ENCODE measurements around the gene MYO1E. TPM values are rescaled to one million over a fixed set of nuclear protein-coding genes. Genes with fewer than 3 reads are reported as not detected.

MYO1E gene
- total RNA-seq = 10 to 100 TPM; 66.3 to 92.0 TPM

DNA sequence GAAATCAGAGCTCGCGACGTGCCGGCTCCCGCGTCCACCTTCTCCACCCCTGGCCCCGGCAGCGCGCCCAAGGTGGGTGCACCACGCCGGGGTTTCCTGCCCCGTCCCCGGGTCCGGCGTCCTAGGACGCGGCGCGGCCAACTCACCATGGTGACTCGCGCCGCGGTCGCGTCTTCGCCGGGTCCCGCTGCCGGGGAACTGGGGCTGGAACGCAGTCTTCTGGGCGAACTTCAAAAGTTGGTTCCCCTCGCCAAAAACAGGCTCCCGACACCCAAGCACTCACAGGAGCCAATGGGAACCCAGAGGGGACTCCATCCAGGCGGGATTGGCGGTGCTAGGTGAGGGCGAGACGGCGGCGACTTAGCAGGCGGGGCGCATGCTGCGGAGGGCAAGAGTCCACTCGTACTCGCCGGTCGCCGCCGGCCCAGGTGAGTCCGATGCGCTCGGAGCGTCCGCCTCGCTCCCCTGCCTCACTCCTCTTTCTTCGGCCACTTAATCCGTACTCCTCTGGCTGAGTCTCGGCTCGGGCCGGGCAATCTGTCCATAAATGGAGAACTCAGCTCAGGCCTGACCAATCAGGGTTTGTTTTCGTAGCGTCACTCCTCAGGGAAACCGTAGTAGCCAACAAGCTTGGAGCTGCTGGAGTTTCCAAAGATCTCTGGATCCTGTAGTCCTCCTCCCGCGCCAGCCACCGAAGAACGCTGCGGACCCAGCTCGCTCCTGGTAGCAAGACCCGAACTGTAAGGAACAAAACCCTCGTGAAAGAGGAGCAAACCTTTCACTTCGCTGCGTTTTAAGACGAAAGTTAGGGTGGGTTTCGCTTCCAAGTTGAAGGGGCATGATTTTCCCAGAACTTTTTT is at the start of gene MYO1E:
MYO1E (minus strand) TSS at position 520 of the 860 bp plus-strand sequence; CDS start at position 149, 371 bp downstream.
- Histone ChIP-seq H3K27me3 (replicated peaks; ENCODE audit: insufficient read depth) (no peaks in the 10 kb centered on the region), H3K27ac (peak within 1 kb of the TSS; percentile 93 to 98), H3K4me3 (peak within 1 kb of the TSS; percentile 88 to 92), H3K36me3 (no peaks in the 10 kb centered on the region), H3K9me3 (no peaks in the 10 kb centered on the region), H3K4me1 (replicated peaks) (no peaks in the 10 kb centered on the region)
- intact Hi-C loops (cut with DNase I) = loop anchor here (5.0 kb wide), 3 partner anchors 125 to 385 kb away; partner anchors contain the start of genes BNIP2 and RNF111
- peak; percentile 97 for DNase-seq (ENCODE audit: low spot score)
- WGBS = under 1% methylated on average over 65 of the region's 74 CpGs
- TF ChIP-seq POLR2A (IDR thresholded peaks at IDR 0.05) (peak; percentile 98), POLR2AphosphoS5 (IDR thresholded peaks at IDR 0.05) (peak; percentile 98)
- TF ChIP-seq, protein P1, sequence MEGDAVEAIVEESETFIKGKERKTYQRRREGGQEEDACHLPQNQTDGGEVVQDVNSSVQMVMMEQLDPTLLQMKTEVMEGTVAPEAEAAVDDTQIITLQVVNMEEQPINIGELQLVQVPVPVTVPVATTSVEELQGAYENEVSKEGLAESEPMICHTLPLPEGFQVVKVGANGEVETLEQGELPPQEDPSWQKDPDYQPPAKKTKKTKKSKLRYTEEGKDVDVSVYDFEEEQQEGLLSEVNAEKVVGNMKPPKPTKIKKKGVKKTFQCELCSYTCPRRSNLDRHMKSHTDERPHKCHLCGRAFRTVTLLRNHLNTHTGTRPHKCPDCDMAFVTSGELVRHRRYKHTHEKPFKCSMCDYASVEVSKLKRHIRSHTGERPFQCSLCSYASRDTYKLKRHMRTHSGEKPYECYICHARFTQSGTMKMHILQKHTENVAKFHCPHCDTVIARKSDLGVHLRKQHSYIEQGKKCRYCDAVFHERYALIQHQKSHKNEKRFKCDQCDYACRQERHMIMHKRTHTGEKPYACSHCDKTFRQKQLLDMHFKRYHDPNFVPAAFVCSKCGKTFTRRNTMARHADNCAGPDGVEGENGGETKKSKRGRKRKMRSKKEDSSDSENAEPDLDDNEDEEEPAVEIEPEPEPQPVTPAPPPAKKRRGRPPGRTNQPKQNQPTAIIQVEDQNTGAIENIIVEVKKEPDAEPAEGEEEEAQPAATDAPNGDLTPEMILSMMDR (IDR thresholded peaks at IDR 0.05) = no peak

DNA sequence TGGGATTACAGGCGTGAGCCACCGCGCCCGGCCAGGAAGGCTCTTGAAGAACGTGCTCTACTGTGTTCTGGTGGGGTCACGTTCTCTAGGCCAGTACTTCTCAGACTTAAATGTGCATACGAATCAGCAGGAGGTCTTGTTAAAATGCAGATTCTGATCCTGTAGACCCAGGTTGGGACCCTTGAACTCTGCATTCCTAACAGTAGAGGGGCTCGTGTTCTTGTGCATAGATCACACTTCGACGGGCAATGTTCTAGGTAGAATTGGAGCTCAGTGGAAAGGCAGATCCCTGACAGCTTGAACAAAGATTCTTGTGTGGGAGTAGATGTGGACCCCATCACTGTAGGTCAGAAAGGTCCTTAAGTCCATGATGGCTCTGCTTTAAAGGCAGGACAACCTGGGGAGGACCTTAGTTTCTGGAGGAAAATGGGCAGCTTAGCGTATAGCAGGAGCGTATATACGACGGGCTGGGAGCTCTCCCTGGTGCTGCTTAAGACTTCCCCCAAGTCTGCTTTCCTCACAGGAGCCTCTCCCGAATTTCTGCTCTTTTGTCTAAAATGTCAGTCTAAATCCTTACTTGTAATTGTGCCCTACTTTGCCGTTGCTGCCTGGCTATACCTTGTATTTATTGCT is 48.4 kb upstream of the MYO1E start:
- H3K9me3 ChIP-seq = no peaks in the 10 kb centered on the region
- no peak overlapping the region for H3K27ac ChIP-seq
- H3K36me3 ChIP-seq = no peaks in the 10 kb centered on the region
- H3K4me3 ChIP-seq = no peak overlapping the region
- WGBS = 35% methylated on average over 11 of the region's 16 CpGs
- H3K4me1 ChIP-seq (replicated peaks) = no peaks in the 10 kb centered on the region
- no peak for TF ChIP-seq POLR2AphosphoS5 (IDR thresholded peaks at IDR 0.05)
- TF ChIP-seq POLR2A (IDR thresholded peaks at IDR 0.05) = no peak
- TF ChIP-seq, protein P1 (IDR thresholded peaks at IDR 0.05) = no peak
- DNase-seq (ENCODE audit: low spot score) = no peak
- intact Hi-C loops (cut with DNase I) = no loop called here
- H3K27me3 ChIP-seq (replicated peaks; ENCODE audit: insufficient read depth) = no peaks in the 10 kb centered on the region

DNA sequence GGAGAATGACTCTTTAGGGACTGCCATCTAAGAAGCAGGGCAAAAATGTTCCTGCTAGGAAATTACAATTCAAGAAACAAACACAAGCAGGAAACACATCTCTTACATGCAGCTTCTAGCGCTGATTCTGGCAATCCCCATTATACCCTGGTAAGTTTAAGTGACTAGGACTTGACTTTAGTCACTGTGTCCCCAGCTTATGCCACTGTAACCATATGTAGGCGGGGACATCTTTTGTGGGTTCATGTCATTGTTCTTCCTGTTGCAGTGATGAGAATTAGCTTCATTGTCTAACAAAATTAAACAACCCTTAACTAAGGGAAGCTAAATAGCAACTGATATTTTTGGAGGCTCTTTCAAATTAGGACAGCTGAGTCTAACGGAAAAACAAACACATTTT is 47.4 kb upstream of the MYO1E start:
- TF ChIP-seq, protein P1 (IDR thresholded peaks at IDR 0.05) = no peak
- TF ChIP-seq POLR2A (IDR thresholded peaks at IDR 0.05) = no peak
- no peak for TF ChIP-seq POLR2AphosphoS5 (IDR thresholded peaks at IDR 0.05)
- no peak overlapping the region for H3K27ac ChIP-seq
- intact Hi-C loops (cut with DNase I) = no loop called here
- DNase-seq (ENCODE audit: low spot score) = no peak
- H3K27me3 ChIP-seq (replicated peaks; ENCODE audit: insufficient read depth) = no peaks in the 10 kb centered on the region
- no peaks in the 10 kb centered on the region for H3K36me3 ChIP-seq
- 92% methylated on average over 3 of the region's 3 CpGs for WGBS
- no peaks in the 10 kb centered on the region for H3K4me1 ChIP-seq (replicated peaks)
- H3K4me3 ChIP-seq = no peak overlapping the region
- H3K9me3 ChIP-seq = no peaks in the 10 kb centered on the region

DNA sequence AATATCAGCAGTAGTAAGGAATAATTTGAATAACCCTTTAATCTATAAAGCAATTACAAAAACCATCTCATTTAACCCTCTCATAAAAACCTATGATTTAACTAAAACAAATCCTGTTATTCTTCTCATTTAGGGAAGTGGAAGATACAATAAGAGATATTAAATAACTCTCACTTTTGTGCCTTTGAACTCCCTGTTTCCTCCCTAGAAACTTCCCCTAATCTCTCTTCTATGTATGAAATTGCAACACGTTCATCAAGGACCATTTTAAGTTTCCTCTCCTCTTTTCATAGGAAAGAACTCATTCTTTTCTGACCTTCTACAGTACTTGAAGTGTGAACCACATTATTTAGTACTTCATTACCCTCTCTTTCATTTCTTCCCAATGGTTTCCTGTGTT is 46.5 kb upstream of the MYO1E start:
- Histone ChIP-seq H3K9me3 (no peaks in the 10 kb centered on the region), H3K4me3 (no peak overlapping the region), H3K4me1 (replicated peaks) (no peaks in the 10 kb centered on the region), H3K27me3 (replicated peaks; ENCODE audit: insufficient read depth) (no peaks in the 10 kb centered on the region), H3K36me3 (no peaks in the 10 kb centered on the region), H3K27ac (no peak overlapping the region)
- TF ChIP-seq, protein P1 (IDR thresholded peaks at IDR 0.05) = no peak
- TF ChIP-seq POLR2A (IDR thresholded peaks at IDR 0.05) = no peak
- TF ChIP-seq POLR2AphosphoS5 (IDR thresholded peaks at IDR 0.05) = no peak
- DNase-seq (ENCODE audit: low spot score) = no peak
- WGBS = 69% methylated on average over 1 of the region's 1 CpG
- intact Hi-C loops (cut with DNase I) = no loop called here

Measured in prostate gland (tissue), 2 donors.